ENCODE results near the gene NAA10.

NAA10 gene

DNA sequence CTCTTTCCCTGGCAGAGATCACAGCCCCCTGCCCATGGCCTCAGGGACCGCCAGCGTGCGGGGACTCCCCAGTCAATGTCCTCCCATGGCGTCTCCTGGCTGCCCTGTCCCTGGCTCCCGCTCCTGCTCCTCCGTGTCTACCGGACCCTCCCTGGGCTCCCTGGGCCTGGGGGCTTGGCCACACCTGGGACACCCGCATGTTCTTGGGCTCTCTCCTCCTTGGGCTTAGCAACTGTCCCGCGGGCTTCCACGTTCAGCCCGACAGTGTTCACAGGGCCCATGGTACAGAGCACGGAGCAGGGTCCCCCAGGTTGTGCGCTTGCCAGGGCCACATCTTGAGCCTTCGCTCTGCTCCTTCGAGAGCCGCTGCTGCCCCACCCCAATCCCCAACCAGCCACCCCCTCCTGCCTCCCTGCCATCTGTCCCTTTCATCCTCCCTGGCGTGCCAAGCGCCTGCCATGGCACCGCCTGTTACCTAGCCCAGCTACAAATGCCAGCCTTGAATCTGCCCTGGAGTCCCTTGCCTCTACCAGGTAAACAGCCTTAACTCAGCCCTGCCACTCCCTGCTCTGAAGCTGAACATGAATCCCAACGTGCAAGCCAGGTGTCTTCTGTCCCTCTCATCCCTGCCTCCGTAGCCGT is 26.5 kb downstream of the NAA10 start:
- no peak for DNase-seq

DNA sequence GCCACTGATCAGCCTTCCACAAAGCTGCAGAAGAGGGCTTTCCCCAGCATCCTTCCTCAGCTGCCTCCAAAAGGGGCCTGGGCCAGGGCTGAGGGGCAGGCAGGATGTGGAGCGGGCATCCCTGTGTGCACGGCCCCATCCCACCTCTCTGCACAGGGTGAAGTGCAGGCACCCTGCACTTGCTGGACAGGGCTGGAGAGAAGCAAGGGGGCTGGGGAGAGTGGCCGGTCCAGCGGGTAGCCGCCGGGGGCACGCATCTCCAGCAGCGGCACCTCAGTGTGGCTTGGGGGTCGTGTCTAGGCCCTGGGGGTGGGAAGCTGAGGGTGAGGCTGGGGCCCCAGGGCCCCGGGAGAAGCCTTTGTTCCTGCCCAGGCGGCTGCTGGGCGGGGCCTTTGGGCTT is 27.4 kb downstream of the NAA10 start:
- no peak for DNase-seq

DNA sequence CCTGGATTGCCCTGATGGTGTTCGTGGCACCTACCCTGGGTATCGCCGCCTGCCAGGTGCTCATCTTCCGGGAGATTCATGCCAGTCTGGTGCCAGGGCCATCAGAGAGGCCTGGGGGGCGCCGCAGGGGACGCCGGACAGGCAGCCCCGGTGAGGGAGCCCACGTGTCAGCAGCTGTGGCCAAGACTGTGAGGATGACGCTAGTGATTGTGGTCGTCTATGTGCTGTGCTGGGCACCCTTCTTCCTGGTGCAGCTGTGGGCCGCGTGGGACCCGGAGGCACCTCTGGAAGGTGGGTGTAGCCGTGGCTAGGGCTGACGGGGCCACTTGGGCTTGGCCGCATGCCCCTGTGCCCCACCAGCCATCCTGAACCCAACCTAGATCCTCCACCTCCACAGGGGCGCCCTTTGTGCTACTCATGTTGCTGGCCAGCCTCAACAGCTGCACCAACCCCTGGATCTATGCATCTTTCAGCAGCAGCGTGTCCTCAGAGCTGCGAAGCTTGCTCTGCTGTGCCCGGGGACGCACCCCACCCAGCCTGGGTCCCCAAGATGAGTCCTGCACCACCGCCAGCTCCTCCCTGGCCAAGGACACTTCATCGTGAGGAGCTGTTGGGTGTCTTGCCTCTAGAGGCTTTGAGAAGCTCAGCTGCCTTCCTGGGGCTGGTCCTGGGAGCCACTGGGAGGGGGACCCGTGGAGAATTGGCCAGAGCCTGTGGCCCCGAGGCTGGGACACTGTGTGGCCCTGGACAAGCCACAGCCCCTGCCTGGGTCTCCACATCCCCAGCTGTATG is 28.5 kb downstream of the NAA10 start:
- DNase-seq: no peak

DNA sequence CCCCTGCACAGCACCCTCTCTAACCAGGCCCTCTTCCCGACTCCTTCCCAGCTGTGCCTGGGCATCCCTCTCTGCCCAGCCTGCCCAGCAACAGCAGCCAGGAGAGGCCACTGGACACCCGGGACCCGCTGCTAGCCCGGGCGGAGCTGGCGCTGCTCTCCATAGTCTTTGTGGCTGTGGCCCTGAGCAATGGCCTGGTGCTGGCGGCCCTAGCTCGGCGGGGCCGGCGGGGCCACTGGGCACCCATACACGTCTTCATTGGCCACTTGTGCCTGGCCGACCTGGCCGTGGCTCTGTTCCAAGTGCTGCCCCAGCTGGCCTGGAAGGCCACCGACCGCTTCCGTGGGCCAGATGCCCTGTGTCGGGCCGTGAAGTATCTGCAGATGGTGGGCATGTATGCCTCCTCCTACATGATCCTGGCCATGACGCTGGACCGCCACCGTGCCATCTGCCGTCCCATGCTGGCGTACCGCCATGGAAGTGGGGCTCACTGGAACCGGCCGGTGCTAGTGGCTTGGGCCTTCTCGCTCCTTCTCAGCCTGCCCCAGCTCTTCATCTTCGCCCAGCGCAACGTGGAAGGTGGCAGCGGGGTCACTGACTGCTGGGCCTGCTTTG is 29.2 kb downstream of the NAA10 start:
- DNase-seq: no peak

DNA sequence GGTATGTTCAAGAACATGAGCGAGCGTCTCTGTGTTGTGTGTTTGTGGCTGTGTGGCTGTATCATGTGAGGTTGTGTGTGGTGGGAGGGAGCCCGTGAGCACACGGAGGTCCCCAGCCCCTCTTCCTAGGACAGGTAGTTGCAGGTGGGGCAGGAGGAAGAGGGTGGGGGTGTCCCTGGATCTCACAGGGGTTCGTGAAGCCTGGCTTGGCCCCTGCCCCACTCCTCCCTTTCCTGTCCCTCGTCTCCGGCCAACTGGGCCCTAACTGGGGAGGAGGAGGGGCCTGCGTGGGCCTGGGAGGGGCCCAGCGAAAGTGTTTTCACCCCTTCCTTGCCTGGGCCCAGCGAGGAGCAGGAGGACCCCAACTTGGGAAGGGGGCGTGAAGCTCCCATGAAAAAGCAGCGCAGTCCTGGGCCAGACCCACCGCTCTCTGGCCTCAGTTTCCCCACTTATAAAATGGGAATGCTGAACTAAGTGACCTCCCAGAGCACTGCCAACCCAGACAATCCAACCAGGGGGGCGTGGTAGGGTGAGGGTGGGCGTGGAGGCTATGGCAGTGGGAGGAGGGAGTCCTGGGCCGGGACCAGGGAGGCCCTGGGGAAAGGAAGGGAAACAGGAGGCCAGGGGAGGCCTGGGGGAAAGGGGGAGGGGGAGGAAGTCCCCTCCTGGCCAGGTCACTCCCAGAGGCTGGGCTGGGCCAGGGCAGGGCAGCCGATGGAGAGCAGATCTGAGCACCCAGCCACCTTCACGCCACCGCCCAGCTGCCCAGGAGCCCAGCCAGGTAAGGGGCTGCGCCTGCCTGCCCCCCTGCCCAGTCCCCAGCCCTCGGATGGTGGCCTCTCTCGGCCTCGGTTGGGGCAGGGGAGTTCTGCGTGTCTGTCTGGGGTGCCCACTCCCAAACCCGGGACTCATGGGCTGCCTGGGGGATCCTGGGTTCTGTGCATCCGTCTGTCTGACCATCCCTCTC is 30.6 kb downstream of the NAA10 start, which contains the start of gene AVPR2:
AVPR2 (plus strand) TSS at position 683 of the 967 bp plus-strand sequence. CDS start 473 bp downstream, outside the sequence.
- no peak for DNase-seq

DNA sequence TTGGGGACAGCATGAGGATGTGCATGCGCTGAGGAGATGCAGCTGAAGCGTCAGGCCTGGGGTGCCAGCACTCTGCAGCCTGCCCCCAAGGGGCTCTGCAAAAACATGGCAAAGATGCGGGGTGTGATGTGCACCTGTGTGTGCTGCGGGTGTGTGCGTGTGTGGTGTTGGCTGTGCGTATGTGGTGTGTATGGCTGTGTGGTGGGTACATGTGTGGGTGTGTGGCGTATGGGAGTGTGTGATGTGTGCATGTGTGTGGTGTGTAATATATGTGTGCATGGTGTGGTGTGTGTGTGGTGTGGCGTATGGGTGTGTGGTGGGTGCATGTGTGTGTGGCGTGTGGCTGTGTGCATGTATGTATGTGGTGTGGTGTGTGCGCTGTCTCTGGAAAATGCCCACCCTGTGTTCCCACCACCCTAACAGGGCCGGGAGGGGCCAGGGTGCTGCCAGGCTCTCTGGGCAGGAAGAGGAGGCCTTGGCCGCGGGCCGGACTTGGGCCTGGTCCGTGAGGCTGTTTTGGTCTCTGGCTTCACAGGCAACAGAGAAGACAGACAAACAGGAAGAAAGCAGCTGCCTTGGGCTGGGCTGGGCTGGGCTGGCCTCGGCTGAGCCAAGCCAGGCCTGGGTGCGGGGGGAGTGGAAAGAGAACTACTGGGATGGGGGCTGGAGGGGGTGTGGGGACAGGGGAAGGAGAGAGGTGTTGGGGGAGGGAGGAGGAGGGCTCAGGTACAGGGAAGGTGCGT is 31.4 kb downstream of the NAA10 start:
- no peak for DNase-seq

DNA sequence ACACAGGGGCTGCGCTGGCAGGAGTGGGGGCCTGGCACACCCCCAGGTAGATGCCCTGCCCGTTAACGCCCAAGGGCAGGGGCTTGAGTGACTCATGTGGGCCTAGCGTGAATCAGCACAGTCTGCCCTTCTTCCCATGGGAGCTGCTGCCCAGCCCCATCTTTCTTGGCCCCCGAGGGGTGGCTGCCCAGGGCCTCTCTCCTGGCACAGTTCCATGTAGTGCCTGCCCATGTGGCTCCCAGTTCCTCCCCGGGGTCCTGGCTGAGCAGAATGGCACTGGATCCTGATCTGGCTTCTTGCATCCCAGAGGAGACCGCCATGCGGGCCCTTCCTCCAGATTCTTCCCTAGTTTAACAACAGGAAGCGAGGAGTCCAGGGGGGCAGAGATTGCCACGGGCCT is 32.5 kb downstream of the NAA10 start:
- no peak for DNase-seq

DNA sequence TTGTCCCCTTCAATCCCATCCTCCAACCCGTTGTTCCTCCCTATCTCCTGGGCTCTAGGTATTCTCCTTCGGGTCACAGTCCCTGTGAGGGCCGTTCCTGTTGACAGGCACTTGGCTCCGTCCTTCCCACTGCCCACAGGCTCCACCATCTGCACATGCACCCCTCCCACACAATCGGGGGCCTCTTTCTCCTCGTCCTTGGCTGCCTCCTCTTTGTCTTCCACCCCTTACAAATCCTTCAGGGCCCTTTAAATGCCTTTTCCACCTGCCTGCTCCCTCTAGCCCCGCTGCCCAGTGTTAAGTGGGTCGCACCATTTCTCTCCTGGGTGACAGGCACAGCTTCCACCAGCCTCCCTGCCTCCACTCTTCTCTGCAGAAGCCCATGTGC is 33.1 kb downstream of the NAA10 start:
- no peak for DNase-seq

DNA sequence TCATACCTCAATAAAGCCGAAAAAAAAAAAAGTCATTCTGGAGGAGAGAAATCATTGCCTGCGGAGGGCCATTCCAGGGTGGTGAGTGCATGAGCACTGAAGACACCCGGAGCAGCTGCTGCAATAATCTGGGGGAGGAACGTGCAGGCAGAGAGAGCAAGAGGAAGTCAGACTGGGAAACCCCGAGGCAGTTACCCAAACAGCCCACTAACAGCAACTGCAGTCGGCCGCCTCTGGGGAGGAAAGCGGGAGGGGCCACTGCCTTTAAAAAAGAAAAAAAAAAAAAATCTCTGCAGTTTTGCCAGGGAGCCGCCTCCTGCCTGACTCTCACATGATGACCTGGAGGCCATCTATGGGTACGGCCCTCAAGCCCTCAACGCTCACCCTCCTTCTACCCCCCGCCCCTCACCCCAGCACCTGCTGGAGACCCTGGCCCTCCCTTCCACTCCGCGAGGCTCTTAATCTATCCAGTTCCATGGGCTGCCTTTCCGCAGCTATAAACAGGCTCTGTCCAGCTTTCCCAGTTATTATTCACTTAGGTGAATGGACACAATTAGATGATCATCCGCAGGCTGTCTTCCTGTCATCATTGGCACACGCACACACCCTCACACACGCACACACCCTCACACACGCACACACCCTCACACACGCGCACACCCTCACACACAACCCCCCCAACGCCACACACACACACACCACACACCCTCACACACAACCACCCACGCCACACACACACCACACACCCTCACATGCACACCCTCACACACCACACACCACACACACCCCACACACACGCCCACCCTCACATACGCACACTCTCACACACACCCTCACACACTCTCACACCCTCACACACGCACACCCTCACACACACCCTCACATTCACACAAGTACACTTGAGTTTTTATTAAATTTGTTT is 33.7 kb downstream of the NAA10 start:
- DNase-seq: peak in 2 of 4 experiments; percentile 19 to 30

DNA sequence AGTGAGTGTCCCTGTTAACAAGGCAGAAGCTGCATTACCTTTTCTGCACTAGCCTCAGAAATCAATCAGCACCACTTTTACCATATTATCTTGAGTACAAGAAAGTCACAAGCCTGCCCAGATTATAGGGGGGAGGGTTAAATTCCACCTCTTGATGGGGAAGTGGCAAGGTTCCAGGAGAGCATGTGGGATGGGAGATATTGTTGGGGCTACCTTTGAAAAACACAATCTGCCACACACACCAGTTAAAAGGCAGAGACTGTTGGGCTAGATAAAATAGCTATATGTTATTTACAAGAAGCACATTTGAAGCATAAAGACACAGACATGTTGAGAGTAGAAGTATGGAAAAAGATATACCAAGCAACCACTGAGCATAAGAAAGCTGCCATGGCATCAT is 36.9 kb downstream of the NAA10 start:
- no peak for DNase-seq

DNA sequence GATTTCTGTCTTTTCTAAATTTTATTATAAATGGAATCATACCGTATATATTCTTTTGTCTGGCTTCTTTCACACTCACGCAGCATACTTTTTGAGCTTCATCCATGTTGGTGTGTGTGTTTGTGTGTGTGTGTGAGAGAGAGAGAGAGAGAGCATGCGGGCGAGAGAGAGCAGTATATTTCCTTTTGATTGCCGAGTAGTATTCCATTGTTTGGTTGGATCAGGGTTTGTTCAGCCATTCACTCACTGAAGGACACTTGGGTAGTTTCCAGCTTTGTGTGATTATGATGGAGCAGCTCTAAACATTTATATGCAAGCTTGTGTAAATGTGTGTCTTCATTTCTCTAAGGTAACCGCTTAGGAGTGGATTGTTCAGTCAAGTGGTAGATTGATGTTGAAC is 45.7 kb downstream of the NAA10 start:
- DNase-seq: no peak

DNA sequence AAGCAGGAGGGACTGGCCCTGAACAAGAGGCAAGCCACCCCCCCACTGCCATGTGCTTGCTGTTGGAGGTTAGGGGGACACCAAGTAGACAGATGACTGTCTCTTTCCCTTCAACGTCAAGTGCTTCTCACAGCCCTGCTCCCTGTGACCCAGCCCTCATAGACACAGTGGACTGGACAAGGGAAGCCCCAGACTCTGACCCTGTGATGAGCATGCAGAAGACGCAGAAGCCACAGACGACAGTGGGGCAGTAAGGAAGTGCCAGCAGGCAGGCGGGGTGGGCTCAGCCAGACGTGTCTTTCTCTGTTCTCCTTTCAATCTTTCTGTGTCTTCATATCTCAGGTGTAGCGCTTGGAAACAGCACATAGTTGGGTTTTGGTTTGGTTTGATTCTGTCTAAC is 46.5 kb downstream of the NAA10 start:
- DNase-seq: no peak

DNA sequence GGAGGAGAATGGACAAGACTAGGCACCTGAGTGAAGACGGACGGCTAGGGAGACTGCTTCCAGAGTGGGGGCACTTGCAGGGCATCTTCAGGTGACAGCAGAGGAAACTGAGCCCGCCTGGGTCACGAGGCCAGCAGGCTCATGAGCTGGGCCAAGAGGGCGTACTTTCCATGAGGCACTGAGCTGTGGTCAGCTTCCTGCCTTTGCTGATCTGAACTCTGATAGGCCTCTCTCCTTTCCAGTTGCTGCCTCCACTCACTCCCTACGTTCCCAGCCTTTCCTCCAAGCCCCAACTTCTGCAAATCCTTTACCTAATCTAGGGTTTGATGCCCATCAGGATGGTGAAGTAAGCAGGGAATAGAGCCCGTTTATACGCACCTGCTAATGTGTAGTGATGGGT is 47.5 kb downstream of the NAA10 start:
- no peak for DNase-seq

DNA sequence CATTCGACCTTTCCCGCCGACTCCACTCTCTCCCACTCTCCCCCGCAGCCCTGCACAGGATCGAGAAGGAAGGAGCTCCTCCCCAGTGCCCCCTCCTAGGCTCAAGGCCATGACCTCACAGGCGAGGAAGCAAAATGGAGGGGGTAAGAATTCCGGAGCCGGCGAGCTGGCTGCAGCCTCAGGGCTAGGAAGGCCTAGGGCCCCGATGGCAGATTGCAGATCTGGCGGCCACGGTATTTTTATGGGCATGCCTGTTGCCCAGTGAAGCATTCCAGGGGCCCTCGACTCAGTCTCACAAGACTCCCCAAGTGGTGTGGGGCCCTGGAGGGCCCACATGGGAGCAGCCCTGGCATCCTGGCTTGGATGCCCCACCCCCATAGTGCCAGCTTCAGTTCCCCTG is 47.9 kb downstream of the NAA10 start:
- DNase-seq: no peak

DNA sequence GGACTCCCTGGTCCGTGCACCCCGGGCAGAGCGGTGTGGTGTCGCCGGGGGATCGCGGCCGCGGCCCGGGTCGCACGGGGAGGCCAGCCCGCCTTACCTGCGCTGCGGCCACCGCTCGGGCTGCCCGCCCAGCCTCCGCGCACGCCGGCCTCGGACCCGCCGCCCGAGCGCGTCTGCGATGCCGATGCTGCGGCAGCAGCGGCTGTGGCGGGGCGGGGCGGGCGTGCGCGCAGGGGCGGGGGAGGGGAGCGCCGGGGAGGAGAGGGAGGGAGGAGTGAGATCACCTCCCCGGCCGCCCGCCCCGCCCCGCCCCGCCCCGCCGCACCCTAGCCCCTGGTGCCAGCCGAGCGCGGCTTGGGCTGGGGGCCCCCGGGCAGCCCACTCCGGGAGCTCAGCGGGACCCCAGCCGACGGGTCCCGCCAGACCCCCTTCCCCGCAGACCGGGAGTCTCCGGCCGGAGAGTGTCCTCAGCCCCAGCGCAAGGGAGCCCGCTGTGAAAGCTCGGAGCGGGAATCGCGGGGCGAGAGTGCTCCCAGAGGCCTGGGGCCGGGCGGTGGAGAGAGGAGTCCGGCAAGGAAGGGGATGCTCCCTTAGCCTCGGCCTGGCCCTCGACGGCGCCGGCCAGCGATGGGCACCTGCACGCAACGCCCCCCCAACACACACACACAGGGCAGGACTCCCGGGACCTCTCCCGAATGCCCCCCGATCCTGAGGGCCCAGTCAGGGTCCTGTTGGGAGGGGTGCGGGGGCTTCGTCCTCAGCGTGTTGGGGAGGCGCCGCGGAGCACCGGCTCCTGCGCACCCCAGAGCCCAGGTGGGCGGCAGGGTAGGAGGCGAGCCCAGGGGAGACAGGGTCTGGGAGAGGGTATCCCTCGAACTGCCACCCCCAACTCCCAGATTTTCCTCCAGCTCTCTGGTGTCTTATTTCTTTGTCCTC is 48.6 kb downstream of the NAA10 start, which contains the start of gene L1CAM:
L1CAM (minus strand) TSS at position 206 of the 936 bp plus-strand sequence. CDS start 10,337 bp downstream, outside the sequence.
- DNase-seq: peak in 1 of 4 experiments; percentile 8

DNA sequence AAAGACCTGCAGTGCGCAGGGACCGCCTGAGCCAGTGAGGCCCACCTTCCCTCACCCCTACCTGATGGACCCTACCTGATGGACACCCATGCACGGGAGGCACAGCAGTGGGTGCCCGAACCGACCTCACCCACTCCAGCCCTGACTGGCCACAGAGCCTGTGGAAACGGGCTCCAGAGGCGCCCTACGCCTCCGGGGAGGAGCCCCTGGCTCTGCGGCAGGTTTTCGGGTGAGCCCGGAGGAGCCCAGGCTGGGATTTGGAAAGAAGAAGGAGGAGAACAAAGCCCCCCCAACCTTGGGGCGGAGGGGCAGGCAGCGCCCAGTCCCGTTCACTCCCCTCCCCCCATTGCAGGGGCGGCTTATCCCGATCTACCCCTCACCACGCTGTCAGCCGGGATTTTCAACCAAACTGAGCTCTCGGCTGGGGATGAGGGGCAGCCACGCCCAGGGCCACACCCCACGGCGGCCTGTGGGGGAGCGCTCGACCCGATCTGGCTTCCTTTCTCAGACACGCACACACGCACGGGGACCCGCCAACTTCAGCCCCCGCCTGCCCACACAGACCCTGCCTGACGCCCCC is 49.5 kb downstream of the NAA10 start:
- DNase-seq: no peak

DNA sequence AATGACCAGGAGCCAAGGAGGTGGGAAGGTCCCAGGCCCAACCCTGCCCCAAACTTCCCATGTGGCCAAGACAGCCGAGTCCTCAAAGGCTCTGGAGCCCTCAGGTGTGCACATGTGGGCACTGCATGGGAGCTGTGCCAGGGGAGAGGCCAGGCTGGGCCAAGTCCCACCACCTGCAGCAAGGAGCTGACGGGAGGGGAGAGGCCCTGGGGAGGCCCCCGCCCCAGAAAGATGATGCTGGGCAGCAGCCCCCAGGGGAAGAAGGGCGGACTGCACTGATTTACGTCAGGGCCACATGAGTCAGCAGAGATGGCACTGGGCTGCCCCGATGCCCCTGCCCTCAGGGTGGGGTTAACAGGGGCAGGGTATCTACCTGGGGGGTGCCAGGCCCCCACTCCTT is 50.2 kb downstream of the NAA10 start:
- DNase-seq: no peak

DNA sequence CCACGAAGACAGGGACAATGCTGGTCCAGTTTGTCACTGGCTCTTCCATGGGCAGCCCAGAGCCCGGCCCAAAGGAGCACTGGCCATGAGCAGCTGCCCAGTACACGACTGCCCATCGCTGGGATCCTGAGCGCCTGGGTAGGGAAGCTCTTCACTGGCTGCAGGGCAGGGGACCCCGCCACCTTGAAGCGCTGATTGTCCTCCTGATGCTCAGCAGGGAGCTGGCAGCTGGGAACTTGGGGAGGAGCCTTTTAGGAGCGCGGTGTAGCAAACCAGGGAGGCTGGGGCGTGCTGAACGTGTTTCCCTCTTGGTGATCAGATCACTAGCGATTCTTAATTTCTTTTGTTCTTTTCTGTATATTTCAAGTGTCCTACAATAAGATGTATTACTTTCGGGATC is 50.7 kb downstream of the NAA10 start:
- DNase-seq: no peak

DNA sequence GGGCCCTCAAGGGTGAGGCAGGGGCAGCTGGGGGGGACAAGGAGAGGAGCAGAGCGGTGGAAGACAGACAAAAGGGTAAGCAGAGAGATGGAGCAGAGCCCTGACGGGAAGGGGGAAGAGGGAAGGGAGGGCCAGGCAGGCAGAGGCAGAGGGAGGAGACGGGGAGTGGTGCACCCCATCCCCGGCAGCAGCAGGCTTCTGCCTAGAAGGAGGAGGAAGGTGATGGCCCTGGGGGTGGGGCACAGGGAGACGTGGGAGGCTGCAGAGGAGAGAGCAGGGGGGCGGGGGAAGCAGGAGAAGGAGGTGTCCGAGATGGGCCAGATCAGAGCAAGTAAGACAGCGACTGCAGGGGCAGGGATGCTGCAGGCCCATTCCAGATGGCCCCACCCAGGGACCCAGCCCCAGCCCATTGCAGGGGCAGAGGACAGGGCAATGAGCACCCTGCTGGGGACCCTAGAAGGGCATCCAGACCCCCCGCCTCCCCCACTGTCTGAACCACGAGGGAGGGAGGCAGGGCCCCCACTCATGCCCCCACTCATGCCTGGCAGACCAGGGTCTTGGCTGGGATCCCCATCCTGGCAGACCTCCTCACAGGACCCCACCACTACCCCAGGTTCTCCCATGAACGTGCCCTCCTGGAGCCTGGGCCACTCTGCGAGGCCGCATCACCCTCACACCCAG is 51.5 kb downstream of the NAA10 start:
- DNase-seq: no peak
